Bronchial epithelial cell (primary cell): Measurements from ENCODE around the gene VDR. TPM values are rescaled to one million over a fixed set of nuclear protein-coding genes. Genes with fewer than 3 reads are reported as not detected.
A peak's percentile ranks its signal among the peaks of the same experiment; 100 is the strongest.

Experiments
- DNase-seq: peaks from one replicate; pipeline ENCODE4 v3.0.0-alpha.2; 2010; ENCODE audit warnings: low read depth
- FAIRE-seq: peaks from 2 replicates; lab custom pipeline; 2011; peaks lifted over from hg19 to GRCh38; lab: Jason Lieb, UNC
- H3K27me3 ChIP-seq: 2 replicates; pipeline ENCODE4 v1.5.1; 2011; ENCODE audit warnings: low read length; ENCODE audit not compliant: control insufficient read depth, insufficient read depth
- H3K36me3 ChIP-seq: 2 replicates; pipeline ENCODE4 v1.5.1; 2011; ENCODE audit warnings: low read length; ENCODE audit not compliant: control insufficient read depth, insufficient read depth
- H3K4me3 ChIP-seq: 2 replicates; pipeline ENCODE4 v1.5.1; 2011; ENCODE audit warnings: mild to moderate bottlenecking, low read depth, low read length, control low read depth
- CTCF ChIP-seq: IDR thresholded peaks from 2 replicates; pipeline ENCODE4 v1.5.1; 2011; ENCODE audit warnings: mild to moderate bottlenecking, moderate library complexity, low read length, control low read depth, inconsistent platforms; ENCODE audit not compliant: insufficient read depth, severe bottlenecking
- total RNA-seq: library from RNA; depleted of rRNA; stranded (reverse); fragments of >200 nt; gene quantifications from 2 replicates; pipeline ENCODE4 v1.2.1, GENCODE V29; 2014

The VDR gene
- total RNA-seq, 1 donor from 2014 or later = 3.4 TPM

DNA sequence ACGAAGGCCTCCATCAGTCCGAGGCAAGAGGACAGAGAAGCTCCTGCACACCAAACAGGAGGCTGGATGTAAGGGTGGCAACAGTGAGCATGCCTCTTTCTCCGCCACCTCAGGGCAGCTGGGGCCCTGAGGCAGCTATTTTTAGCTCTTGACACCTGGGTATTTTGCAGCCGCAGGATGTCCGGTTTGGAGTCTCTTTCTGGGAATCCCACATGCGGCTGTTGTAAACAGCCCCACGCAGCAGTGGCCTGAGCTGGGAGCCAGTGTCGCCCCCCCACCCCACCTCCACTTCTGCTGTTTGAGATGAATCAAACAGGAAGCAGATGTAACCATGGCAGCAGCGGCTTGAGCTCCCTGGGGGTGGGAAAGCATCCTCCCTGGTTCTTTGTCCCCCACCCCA lies 96.7 kb downstream of the VDR start:
- TF ChIP-seq CTCF = no peak
- FAIRE-seq (no peak), DNase-seq (no peak)
- Histone ChIP-seq H3K4me3 (no peak overlapping the region), H3K36me3 (no peaks in the 10 kb centered on the region), H3K27me3 (no peaks in the 10 kb centered on the region)

DNA sequence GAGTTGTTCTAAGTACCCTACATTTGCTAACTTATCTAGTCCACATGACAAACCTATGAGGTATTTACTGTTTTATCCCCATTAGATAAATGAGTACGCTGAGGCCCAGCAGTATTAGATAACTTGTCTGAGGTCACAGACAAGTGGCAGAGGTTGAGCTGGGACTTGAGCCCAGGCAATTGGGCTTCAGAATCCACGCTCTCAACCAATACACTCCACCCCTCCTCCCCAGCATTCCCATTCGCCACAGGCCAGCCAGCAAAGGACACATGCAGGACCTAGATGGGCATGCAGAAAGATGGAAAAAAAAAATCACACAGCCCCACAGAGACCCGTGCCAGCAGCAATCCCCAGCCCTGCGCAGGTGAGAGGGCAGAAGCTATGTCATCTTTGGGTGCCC lies 97.5 kb downstream of the VDR start:
- H3K27me3 ChIP-seq = no peaks in the 10 kb centered on the region
- no peak overlapping the region for H3K4me3 ChIP-seq
- no peak for FAIRE-seq
- no peak for DNase-seq
- no peaks in the 10 kb centered on the region for H3K36me3 ChIP-seq
- no peak for TF ChIP-seq CTCF

- Histone ChIP-seq H3K27me3 (no peaks in the 10 kb centered on the region), H3K36me3 (no peaks in the 10 kb centered on the region), H3K4me3 (no peak overlapping the region)
- TF ChIP-seq CTCF = no peak
- FAIRE-seq (no peak), DNase-seq (no peak)
These were observed 99.4 kb downstream of the VDR start for GRCh38 chr12:47805417-47805816.

DNA sequence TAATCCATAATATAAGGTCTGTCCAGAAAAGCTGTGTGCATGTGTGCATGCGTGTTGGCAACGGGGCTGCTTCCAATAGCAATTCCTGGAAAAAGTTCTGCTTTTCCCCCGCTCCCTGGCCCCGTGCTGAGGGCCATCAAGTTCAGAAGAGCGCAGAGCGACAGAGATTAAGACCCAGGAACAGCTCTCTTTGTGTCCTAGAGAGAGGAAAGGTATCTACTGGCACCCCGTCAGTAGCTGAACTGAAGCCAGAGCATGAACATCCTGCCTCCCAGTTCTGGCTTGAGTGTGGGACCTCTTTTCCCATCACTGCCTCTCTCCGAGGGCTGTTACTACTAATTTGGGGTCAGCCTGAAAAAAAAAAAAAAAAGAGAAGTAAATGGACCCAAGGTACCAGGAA lies 100.6 kb downstream of the VDR start:
- Histone ChIP-seq H3K4me3 (no peak overlapping the region), H3K36me3 (peaks cover 2% of the 10 kb centered on the region), H3K27me3 (no peaks in the 10 kb centered on the region)
- no peak for TF ChIP-seq CTCF
- no peak for FAIRE-seq
- DNase-seq = no peak

- peaks cover 5% of the 10 kb centered on the region for H3K36me3 ChIP-seq
- H3K27me3 ChIP-seq = no peaks in the 10 kb centered on the region
- DNase-seq (no peak), FAIRE-seq (no peak)
- TF ChIP-seq CTCF = no peak
- H3K4me3 ChIP-seq = no peak overlapping the region
These were observed 101.5 kb downstream of the VDR start for GRCh38 chr12:47803191-47803875.

- no peak overlapping the region for H3K4me3 ChIP-seq
- DNase-seq = no peak
- H3K36me3 ChIP-seq = peaks cover 6% of the 10 kb centered on the region
- TF ChIP-seq CTCF = peak; percentile 27
- no peak for FAIRE-seq
- no peaks in the 10 kb centered on the region for H3K27me3 ChIP-seq
These were observed 102.5 kb downstream of the VDR start for GRCh38 chr12:47802312-47802711.
